Activated effector memory CD4-positive, alpha-beta T cell treated with anti-CD3 and anti-CD28 coated beads, Interleukin-2, amount 50 U/mL, for 16 hours (primary cell): Measurements from ENCODE around the gene ATP5PO.

Source experiments
- DNase-seq: peaks from one replicate; pipeline ENCODE4 v3.0.0-alpha.2; 2020

The ATP5PO gene, protein sequence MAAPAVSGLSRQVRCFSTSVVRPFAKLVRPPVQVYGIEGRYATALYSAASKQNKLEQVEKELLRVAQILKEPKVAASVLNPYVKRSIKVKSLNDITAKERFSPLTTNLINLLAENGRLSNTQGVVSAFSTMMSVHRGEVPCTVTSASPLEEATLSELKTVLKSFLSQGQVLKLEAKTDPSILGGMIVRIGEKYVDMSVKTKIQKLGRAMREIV

GRCh38 chr21:33915368-33916199 lies at the start of gene ATP5PO:
Gene ATP5PO, minus strand, starts transcription at chr21:33915804. Its CDS starts 41 bp downstream, at chr21:33915763.
- peak; percentile 99 for DNase-seq

GRCh38 chr21:33964706-33965325 lies 49.2 kb upstream of the ATP5PO start:
- no peak for DNase-seq

GRCh38 chr21:33963848-33964555 lies 48.4 kb upstream of the ATP5PO start:
- DNase-seq = no peak

- DNase-seq = no peak
Measured at GRCh38 chr21:33962290-33962689, 46.7 kb upstream of the ATP5PO start.

- DNase-seq = no peak
Measured at GRCh38 chr21:33961061-33961460, 45.5 kb upstream of the ATP5PO start.

GRCh38 chr21:33959680-33960079 lies 44.1 kb upstream of the ATP5PO start:
- DNase-seq = no peak

GRCh38 chr21:33954395-33954794 lies 38.8 kb upstream of the ATP5PO start:
- no peak for DNase-seq

DNA sequence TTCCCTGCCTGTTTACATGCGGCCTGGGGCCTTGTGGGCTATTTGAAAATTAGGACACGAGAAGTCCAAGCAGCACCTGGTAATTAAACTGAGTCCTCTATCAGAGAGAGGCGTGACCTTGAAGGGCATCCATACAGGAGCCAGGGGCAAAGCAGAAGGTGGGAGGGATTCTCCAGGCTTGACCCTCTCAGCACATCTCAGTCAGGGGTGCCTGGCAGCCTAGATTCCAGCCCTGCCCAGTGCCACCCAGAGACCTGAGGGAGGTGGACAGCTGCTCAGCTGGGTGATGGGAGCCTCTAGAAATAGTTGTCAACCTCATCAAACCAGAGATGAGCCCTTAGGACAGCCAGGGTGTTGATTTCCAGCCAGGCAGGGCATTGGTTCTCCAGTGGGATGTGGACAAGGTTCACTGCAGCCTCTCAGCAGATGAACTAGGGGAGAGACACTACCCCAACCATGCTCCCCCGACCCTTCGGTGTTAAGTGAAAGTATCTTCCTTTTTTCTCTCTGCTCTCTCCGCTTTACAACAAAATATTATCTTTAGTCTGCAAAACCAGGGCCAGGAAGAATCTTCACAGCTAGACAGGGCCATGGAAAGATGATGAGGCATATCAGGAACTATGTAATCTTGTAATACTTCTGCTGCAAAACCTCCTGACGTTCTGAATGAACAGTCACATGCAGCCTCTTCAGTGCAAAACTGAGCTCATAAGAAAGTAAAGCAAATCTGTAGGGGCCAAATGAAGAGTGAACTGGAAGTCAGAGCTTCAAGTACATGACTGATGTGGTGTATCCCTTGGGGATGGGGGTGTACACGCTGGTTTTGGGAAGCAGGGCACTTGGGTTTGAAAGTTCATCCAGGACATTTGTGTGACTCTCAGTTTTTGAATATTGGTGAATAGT lies 35.9 kb upstream of the ATP5PO start:
- no peak for DNase-seq

DNA sequence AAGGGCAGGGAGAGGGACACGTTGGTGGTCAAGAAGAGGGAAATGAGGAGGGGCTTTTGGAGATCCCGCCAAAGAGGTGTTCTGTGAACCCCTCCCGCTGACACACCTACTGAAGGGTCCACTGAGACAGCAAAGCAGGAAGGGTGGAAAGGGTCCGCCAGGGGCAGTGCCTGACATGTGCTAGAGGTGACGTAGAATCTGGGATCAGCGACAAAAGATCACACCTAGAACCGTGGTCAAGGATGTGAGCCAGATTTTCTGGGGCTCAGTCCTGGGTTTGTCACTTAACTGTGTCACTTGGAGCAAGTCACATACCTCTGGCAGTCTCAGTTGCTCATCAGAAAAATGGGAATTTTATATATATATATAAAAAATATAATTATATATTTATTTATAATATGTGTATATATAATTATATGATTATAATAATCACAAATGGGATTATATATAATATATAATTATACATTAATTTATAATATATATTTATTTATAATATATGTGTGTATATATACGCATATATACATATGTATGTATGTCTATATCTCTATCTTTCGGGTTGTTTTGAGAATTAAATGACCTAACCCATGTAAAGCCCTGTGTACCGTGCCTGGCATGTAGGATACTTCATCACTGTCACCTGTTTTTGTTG lies 35.0 kb upstream of the ATP5PO start:
- DNase-seq = no peak

GRCh38 chr21:33949516-33950430 lies 34.2 kb upstream of the ATP5PO start:
- peak; percentile 84 for DNase-seq

GRCh38 chr21:33948951-33949444 lies 33.4 kb upstream of the ATP5PO start:
- DNase-seq = peak; percentile 71

DNA sequence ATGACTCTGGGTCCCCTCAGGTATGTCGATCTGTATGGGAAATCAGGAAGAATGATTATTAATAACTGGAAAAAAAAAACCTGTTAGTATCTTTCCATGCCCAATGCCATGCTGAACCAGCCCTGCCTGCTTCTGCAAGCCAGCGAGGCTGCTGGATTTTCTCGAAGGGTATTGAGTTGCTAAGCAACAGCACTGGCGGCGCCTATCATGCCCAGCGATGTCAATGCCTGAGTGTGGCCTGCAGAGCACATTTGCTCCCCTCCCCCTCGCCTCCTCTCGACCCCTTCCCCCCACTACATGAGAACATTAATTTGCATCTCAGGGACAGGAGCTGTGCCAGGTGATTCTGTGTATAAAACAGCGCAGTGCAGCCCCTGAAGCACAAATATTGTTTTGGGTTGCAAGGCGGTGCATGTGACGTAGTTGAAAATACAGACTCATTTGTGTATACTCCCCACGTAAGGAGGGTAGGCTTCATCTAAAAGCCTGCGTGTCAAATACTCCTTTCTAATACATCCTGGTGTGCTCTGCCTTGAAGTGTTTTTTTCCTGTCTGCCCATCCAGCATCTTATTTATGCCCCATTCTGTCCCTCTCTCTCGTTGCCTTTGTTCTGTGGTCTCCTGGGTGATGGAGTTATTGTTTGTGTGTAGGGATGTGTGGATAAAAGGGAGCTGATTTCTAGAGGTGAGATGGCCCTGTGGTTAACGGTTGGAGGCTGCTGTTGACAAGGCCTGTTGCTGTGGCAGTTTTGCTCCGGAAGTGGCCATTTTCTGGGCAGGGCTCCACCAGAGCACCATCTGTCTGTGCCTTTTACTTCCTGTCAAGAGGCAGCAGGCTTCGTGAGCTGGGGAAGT lies 32.7 kb upstream of the ATP5PO start:
- peak; percentile 92 for DNase-seq

DNA sequence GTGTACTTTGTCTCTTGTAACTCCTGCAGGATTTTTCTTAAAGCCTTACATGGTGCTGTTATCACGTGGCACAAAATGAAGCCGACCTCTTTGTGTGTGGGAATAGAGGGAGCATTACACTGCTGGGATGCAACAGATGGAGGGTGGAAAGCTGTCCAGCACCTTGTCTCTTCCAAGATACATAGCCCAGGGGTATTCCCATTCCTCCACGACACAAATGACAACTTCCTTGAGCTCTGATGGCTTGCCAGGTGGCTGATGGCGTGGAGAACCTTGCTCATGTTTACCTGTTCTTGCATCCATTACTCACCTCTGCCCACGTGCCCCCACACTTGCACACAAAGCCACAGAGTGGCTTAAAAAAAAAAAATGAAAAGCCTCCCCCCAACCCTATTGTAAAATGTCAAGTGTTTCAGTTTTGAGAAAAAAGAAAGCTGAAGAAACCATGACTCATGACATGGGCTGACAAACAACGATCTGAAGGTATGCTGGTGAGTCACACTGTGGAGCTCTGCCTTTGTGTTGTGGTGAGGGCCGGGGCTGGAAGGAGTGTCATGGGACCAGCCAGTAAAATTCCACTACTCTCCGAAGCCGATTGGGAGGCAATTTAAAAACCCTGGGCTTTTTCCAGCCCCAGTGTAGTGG lies 32.0 kb upstream of the ATP5PO start:
- DNase-seq = peak; percentile 93

- DNase-seq = no peak
Measured at GRCh38 chr21:33945652-33946270, 30.2 kb upstream of the ATP5PO start.

- DNase-seq = no peak
Measured at GRCh38 chr21:33944185-33944763, 28.7 kb upstream of the ATP5PO start.

GRCh38 chr21:33943293-33943692 lies 27.7 kb upstream of the ATP5PO start:
- DNase-seq = no peak

GRCh38 chr21:33942426-33942825 lies 26.8 kb upstream of the ATP5PO start:
- DNase-seq = no peak

GRCh38 chr21:33940881-33941245 lies 25.3 kb upstream of the ATP5PO start:
- DNase-seq = no peak
